Effector CD8-positive, alpha-beta T cell (primary cell): ENCODE data around the gene CACNA1E.

Source experiments
- DNase-seq: peaks from one replicate; lab custom pipeline; 2025; lab: John Stamatoyannopoulos, UW

Gene CACNA1E

GRCh38 chr1:181768211-181768929, 285.1 kb downstream of the CACNA1E start:
- no peak for DNase-seq

- DNase-seq = no peak
Observed at GRCh38 chr1:181768930-181769280, 285.6 kb downstream of the CACNA1E start.

GRCh38 chr1:181769846-181770245, 286.5 kb downstream of the CACNA1E start:
- no peak for DNase-seq

- no peak for DNase-seq
Observed at GRCh38 chr1:181772714-181773113, 289.4 kb downstream of the CACNA1E start.

- DNase-seq = no peak
Observed at GRCh38 chr1:181776044-181776443, 292.7 kb downstream of the CACNA1E start.

- DNase-seq = no peak
Observed at GRCh38 chr1:181777286-181777685, 294.0 kb downstream of the CACNA1E start.

- no peak for DNase-seq
Observed at GRCh38 chr1:181777812-181778211, 294.5 kb downstream of the CACNA1E start.

GRCh38 chr1:181778640-181779260, 295.4 kb downstream of the CACNA1E start:
- DNase-seq = no peak

GRCh38 chr1:181779343-181779742, 296.0 kb downstream of the CACNA1E start:
- no peak for DNase-seq

- no peak for DNase-seq
Observed at GRCh38 chr1:181783208-181783607, 299.9 kb downstream of the CACNA1E start.

- DNase-seq = no peak
Observed at GRCh38 chr1:181784039-181784683, 300.8 kb downstream of the CACNA1E start.

GRCh38 chr1:181789395-181789794, 306.1 kb downstream of the CACNA1E start:
- no peak for DNase-seq

GRCh38 chr1:181791721-181792120, 308.4 kb downstream of the CACNA1E start:
- no peak for DNase-seq

GRCh38 chr1:181793831-181794230, 310.5 kb downstream of the CACNA1E start:
- no peak for DNase-seq

- DNase-seq = no peak
Observed at GRCh38 chr1:181794332-181794731, 311.0 kb downstream of the CACNA1E start.

GRCh38 chr1:181798191-181798926, 315.0 kb downstream of the CACNA1E start:
- DNase-seq = no peak

GRCh38 chr1:181801617-181802016, 318.3 kb downstream of the CACNA1E start:
- DNase-seq = no peak

GRCh38 chr1:181802466-181802865, 319.1 kb downstream of the CACNA1E start:
- DNase-seq = no peak

- DNase-seq = no peak
Observed at GRCh38 chr1:181803421-181803820, 320.1 kb downstream of the CACNA1E start.

GRCh38 chr1:181804989-181805388, 321.7 kb downstream of the CACNA1E start:
- no peak for DNase-seq

GRCh38 chr1:181806746-181807145, 323.4 kb downstream of the CACNA1E start:
- DNase-seq = no peak

- DNase-seq = no peak
Observed at GRCh38 chr1:181807251-181807650, 323.9 kb downstream of the CACNA1E start.
